Astrocyte of the spinal cord (primary cell): ENCODE results near the gene PPM1K.
"Not testable (repeated sequence)": the region's sequence is repeated elsewhere in the genome, so short reads cannot be mapped to it uniquely, and the experiment has no call there.

ENCODE experiments used
- DNase-seq: peaks from one replicate; pipeline ENCODE4 v3.0.0; 2011; ENCODE audit warnings: low read depth, low spot score
- H3K4me3 ChIP-seq: 2 replicates; pipeline ENCODE4 v1.5.1; 2011; ENCODE audit warnings: low read depth, mild to moderate bottlenecking, low read length, moderate library complexity
- CTCF ChIP-seq: IDR thresholded peaks from 2 replicates; pipeline ENCODE4 v1.5.1; 2012; ENCODE audit warnings: low read depth, mild to moderate bottlenecking, low read length, inconsistent platforms
- in situ Hi-C: cut with HindIII; loops from 2 replicates; pipeline ENCODE4 v1.10.0; 2017; ENCODE audit warnings: low sequenced_read_pairs

PPM1K gene

GRCh38 chr4:88315460-88316017, 31.2 kb upstream of the PPM1K start:
- in situ Hi-C loops: no loop called here
- no peak overlapping the region for H3K4me3 ChIP-seq
- DNase-seq: no peak
- TF ChIP-seq CTCF: no peak

GRCh38 chr4:88313088-88313624, 28.8 kb upstream of the PPM1K start:
- in situ Hi-C loops, H3K4me3 ChIP-seq, DNase-seq: not testable (repeated sequence)

- no peak for TF ChIP-seq CTCF
- DNase-seq: no peak
- in situ Hi-C loops: no loop called here
- H3K4me3 ChIP-seq: no peak overlapping the region
Measured at GRCh38 chr4:88308587-88308986, 24.2 kb upstream of the PPM1K start.

GRCh38 chr4:88297725-88298454, 13.5 kb upstream of the PPM1K start:
- H3K4me3 ChIP-seq: no peak overlapping the region
- in situ Hi-C loops: no loop called here
- TF ChIP-seq CTCF: no peak
- DNase-seq: no peak

- in situ Hi-C loops: no loop called here
- no peak for TF ChIP-seq CTCF
- no peak overlapping the region for H3K4me3 ChIP-seq
- DNase-seq: no peak
Measured at GRCh38 chr4:88297212-88297516, 12.8 kb upstream of the PPM1K start.

GRCh38 chr4:88296413-88297211, 12.3 kb upstream of the PPM1K start:
- TF ChIP-seq CTCF: no peak
- H3K4me3 ChIP-seq: no peak overlapping the region
- DNase-seq: no peak
- in situ Hi-C loops: no loop called here

- no peak for TF ChIP-seq CTCF
- in situ Hi-C loops: no loop called here
- no peak overlapping the region for H3K4me3 ChIP-seq
- no peak for DNase-seq
Measured at GRCh38 chr4:88295656-88296055, 11.3 kb upstream of the PPM1K start.
